ENCODE results near the gene CCDC154. TPM values are rescaled to one million over a fixed set of nuclear protein-coding genes. Genes with fewer than 3 reads are reported as not detected.

CCDC154 gene
- polyA plus RNA-seq, 6 donors from 2014 or later: 0.16 to 0.26 TPM; not detected in 4

- Mint-ChIP-seq H3K27me3 (no peaks in the 10 kb centered on the region), H3K9me3 (no peaks in the 10 kb centered on the region), H3K27ac (peak overlapping the region in 1 of 6 donors; percentile 72), H3K4me3 (no peak overlapping the region), H3K4me1 (peaks cover 6 to 7% (median 6%) of the 10 kb centered on the region in 3 donors), H3K36me3 (no peaks in the 10 kb centered on the region)
- DNase-seq (no peak), ATAC-seq (ENCODE audit: low read depth in 2 of 2) (no peak)
Observed at GRCh38 chr16:1434644-1435592, 9.4 kb downstream of the CCDC154 start.

- Mint-ChIP-seq H3K4me1 (peaks cover 6 to 10% (median 10%) of the 10 kb centered on the region in 3 donors), H3K4me3 (no peak overlapping the region), H3K27me3 (no peaks in the 10 kb centered on the region), H3K9me3 (no peaks in the 10 kb centered on the region), H3K36me3 (no peaks in the 10 kb centered on the region), H3K27ac (no peak overlapping the region)
- no peak for ATAC-seq (ENCODE audit: low read depth in 2 of 2)
- no peak for DNase-seq
Observed at GRCh38 chr16:1433756-1434155, 10.6 kb downstream of the CCDC154 start.

- Mint-ChIP-seq H3K27me3 (no peaks in the 10 kb centered on the region), H3K4me1 (peaks cover 6 to 10% (median 10%) of the 10 kb centered on the region in 3 donors), H3K4me3 (no peak overlapping the region), H3K9me3 (no peaks in the 10 kb centered on the region), H3K27ac (no peak overlapping the region), H3K36me3 (no peaks in the 10 kb centered on the region)
- no peak for DNase-seq
- ATAC-seq (ENCODE audit: low read depth in 2 of 2): no peak
Observed at GRCh38 chr16:1433263-1433560, 11.1 kb downstream of the CCDC154 start.

GRCh38 chr16:1432388-1433262 lies 11.7 kb downstream of the CCDC154 start:
- Mint-ChIP-seq H3K27ac (peak overlapping the region in 1 of 6 donors; percentile 68), H3K36me3 (no peaks in the 10 kb centered on the region), H3K4me1 (peaks cover 6 to 10% (median 10%) of the 10 kb centered on the region in 3 donors), H3K9me3 (no peaks in the 10 kb centered on the region), H3K4me3 (peak overlapping the region in 7 of 8 donors; percentile 25 to 85 (median 60)), H3K27me3 (no peaks in the 10 kb centered on the region)
- ATAC-seq (ENCODE audit: low read depth in 2 of 2): no peak
- DNase-seq: no peak

GRCh38 chr16:1431497-1432270 lies 12.7 kb downstream of the CCDC154 start:
- H3K4me3 Mint-ChIP-seq: peak overlapping the region; percentile 4 to 85 (median 57)
- peaks cover 6 to 10% (median 10%) of the 10 kb centered on the region in 3 donors for H3K4me1 Mint-ChIP-seq
- no peaks in the 10 kb centered on the region for H3K36me3 Mint-ChIP-seq
- DNase-seq: no peak
- H3K27me3 Mint-ChIP-seq: no peaks in the 10 kb centered on the region
- no peaks in the 10 kb centered on the region for H3K9me3 Mint-ChIP-seq
- no peak for ATAC-seq (ENCODE audit: low read depth in 2 of 2)
- peak overlapping the region in 3 of 6 donors; percentile 68 to 81 (median 78) for H3K27ac Mint-ChIP-seq

- H3K27me3 Mint-ChIP-seq: no peaks in the 10 kb centered on the region
Observed at GRCh38 chr16:1430759-1431496, 13.4 kb downstream of the CCDC154 start, which contains the start of gene PERCC1. Gene PERCC1, plus strand, starts transcription at chr16:1431078. Its CDS starts 1,516 bp downstream, at chr16:1432594.

GRCh38 chr16:1430214-1430758 lies 14.1 kb downstream of the CCDC154 start:
- no peak for ATAC-seq (ENCODE audit: low read depth in 2 of 2)
- no peak for DNase-seq
- Mint-ChIP-seq H3K36me3 (no peaks in the 10 kb centered on the region), H3K9me3 (no peaks in the 10 kb centered on the region), H3K4me1 (peaks cover 6 to 10% (median 10%) of the 10 kb centered on the region in 3 donors), H3K27ac (peak overlapping the region in 1 of 6 donors; percentile 57), H3K27me3 (no peaks in the 10 kb centered on the region), H3K4me3 (peak overlapping the region in 1 of 8 donors; percentile 8)

More at GRCh38 chr16:1430759-1431496, 13.4 kb downstream of the CCDC154 start, which contains the start of gene PERCC1:
- ATAC-seq (ENCODE audit: low read depth in 2 of 2): no peak
- peak within 1 kb of the TSS; percentile 4 to 85 (median 57) for H3K4me3 Mint-ChIP-seq
- no peaks in the 10 kb centered on the region for H3K36me3 Mint-ChIP-seq
- H3K9me3 Mint-ChIP-seq: no peaks in the 10 kb centered on the region
- H3K4me1 Mint-ChIP-seq: peaks cover 6 to 10% (median 10%) of the 10 kb centered on the region in 3 donors
- DNase-seq: no peak
- peak within 1 kb of the TSS in 5 of 6 donors; percentile 57 to 95 (median 78) for H3K27ac Mint-ChIP-seq

- peak overlapping the region in 1 of 6 donors; percentile 95 for H3K27ac Mint-ChIP-seq
- no peak for DNase-seq
- H3K4me3 Mint-ChIP-seq: peak overlapping the region in 1 of 8 donors; percentile 35
- H3K27me3 Mint-ChIP-seq: no peaks in the 10 kb centered on the region
- H3K4me1 Mint-ChIP-seq: peaks cover 6 to 10% (median 10%) of the 10 kb centered on the region in 3 donors
- ATAC-seq (ENCODE audit: low read depth in 2 of 2): no peak
- no peaks in the 10 kb centered on the region for H3K36me3 Mint-ChIP-seq
- H3K9me3 Mint-ChIP-seq: no peaks in the 10 kb centered on the region
Observed at GRCh38 chr16:1429631-1430030, 14.7 kb downstream of the CCDC154 start.

- Mint-ChIP-seq H3K27me3 (no peaks in the 10 kb centered on the region), H3K36me3 (no peaks in the 10 kb centered on the region), H3K9me3 (no peaks in the 10 kb centered on the region), H3K27ac (no peak overlapping the region), H3K4me3 (peak overlapping the region in 2 of 8 donors; percentile 25 to 35), H3K4me1 (peaks cover 6 to 10% (median 10%) of the 10 kb centered on the region in 3 donors)
- ATAC-seq (ENCODE audit: low read depth in 2 of 2) (no peak), DNase-seq (no peak)
Observed at GRCh38 chr16:1429012-1429411, 15.3 kb downstream of the CCDC154 start.

GRCh38 chr16:1428511-1428910 lies 15.8 kb downstream of the CCDC154 start:
- no peaks in the 10 kb centered on the region for H3K9me3 Mint-ChIP-seq
- ATAC-seq (ENCODE audit: low read depth in 2 of 2) (peak; percentile 93 to 94), DNase-seq (peak; percentile 65)
- H3K36me3 Mint-ChIP-seq: no peaks in the 10 kb centered on the region
- no peaks in the 10 kb centered on the region for H3K27me3 Mint-ChIP-seq
- H3K4me3 Mint-ChIP-seq: no peak overlapping the region
- H3K4me1 Mint-ChIP-seq: peaks cover 9 to 12% (median 10%) of the 10 kb centered on the region in 3 donors
- no peak overlapping the region for H3K27ac Mint-ChIP-seq

GRCh38 chr16:1427473-1428461 lies 16.6 kb downstream of the CCDC154 start:
- Mint-ChIP-seq H3K27me3 (no peaks in the 10 kb centered on the region), H3K4me1 (peaks cover 10 to 13% (median 10%) of the 10 kb centered on the region in 3 donors), H3K36me3 (no peaks in the 10 kb centered on the region), H3K9me3 (no peaks in the 10 kb centered on the region), H3K4me3 (peak overlapping the region in 1 of 8 donors; percentile 16), H3K27ac (peak overlapping the region in 1 of 6 donors; percentile 65)
- ATAC-seq (ENCODE audit: low read depth in 2 of 2) (no peak), DNase-seq (no peak)
